ENCODE results near the gene TP53RK.

The TP53RK gene

GRCh38 chr20:46646122-46646521, 43.1 kb downstream of the TP53RK start:
- no peak for TF ChIP-seq CTCF (IDR thresholded peaks at IDR 0.05; ENCODE audit: borderline replicate concordance, insufficient read depth, low read depth, low read length)
- no peak overlapping the region for H3K4me3 ChIP-seq (ENCODE audit: low read depth, low read length)

- no peak overlapping the region for H3K4me3 ChIP-seq (ENCODE audit: low read depth, low read length)
- no peak for TF ChIP-seq CTCF (IDR thresholded peaks at IDR 0.05; ENCODE audit: borderline replicate concordance, insufficient read depth, low read depth, low read length)
Measured at GRCh38 chr20:46644733-46645132, 44.5 kb downstream of the TP53RK start.

GRCh38 chr20:46644160-46644559, 45.1 kb downstream of the TP53RK start:
- no peak overlapping the region for H3K4me3 ChIP-seq (ENCODE audit: low read depth, low read length)
- no peak for TF ChIP-seq CTCF (IDR thresholded peaks at IDR 0.05; ENCODE audit: borderline replicate concordance, insufficient read depth, low read depth, low read length)

GRCh38 chr20:46642969-46643343, 46.3 kb downstream of the TP53RK start:
- H3K4me3 ChIP-seq (ENCODE audit: low read depth, low read length), result no peak overlapping the region
- TF ChIP-seq CTCF (IDR thresholded peaks at IDR 0.05; ENCODE audit: borderline replicate concordance, insufficient read depth, low read depth, low read length), result no peak

- H3K4me3 ChIP-seq (ENCODE audit: low read depth, low read length), result no peak overlapping the region
- TF ChIP-seq CTCF (IDR thresholded peaks at IDR 0.05; ENCODE audit: borderline replicate concordance, insufficient read depth, low read depth, low read length), result no peak
Measured at GRCh38 chr20:46642265-46642968, 46.8 kb downstream of the TP53RK start.

GRCh38 chr20:46641424-46641823, 47.8 kb downstream of the TP53RK start:
- TF ChIP-seq CTCF (IDR thresholded peaks at IDR 0.05; ENCODE audit: borderline replicate concordance, insufficient read depth, low read depth, low read length), result no peak

GRCh38 chr20:46640536-46641311, 48.5 kb downstream of the TP53RK start:
- no peak for TF ChIP-seq CTCF (IDR thresholded peaks at IDR 0.05; ENCODE audit: borderline replicate concordance, insufficient read depth, low read depth, low read length)
- no peak overlapping the region for H3K4me3 ChIP-seq (ENCODE audit: low read depth, low read length)

More at GRCh38 chr20:46641424-46641823, 47.8 kb downstream of the TP53RK start:
- H3K4me3 ChIP-seq (ENCODE audit: low read depth, low read length), result no peak overlapping the region
